ENCODE data around the gene JAZF1.

The JAZF1 gene

DNA sequence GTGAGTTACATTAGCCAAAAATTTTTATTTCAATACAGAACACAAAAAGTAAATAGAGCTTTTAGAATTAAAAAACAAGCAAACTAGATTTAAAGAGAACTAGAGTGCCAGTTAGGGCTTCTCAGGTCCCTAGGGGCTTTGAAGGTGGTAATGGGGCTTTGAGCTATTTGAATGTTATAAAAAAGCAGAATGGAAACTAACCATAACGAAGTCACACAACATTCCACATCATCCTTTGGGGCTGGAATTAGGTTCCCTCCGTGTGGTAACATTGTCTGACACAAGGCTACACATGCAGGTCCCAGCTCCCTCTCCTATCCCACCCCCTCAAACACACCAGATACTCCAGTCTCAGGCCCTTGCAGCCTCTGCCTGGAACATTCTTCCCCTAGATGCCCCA lies 15.3 kb downstream of the JAZF1 start:
- DNase-seq, result no peak

GRCh38 chr7:28163949-28164348 lies 16.6 kb downstream of the JAZF1 start:
- DNase-seq, result no peak

DNA sequence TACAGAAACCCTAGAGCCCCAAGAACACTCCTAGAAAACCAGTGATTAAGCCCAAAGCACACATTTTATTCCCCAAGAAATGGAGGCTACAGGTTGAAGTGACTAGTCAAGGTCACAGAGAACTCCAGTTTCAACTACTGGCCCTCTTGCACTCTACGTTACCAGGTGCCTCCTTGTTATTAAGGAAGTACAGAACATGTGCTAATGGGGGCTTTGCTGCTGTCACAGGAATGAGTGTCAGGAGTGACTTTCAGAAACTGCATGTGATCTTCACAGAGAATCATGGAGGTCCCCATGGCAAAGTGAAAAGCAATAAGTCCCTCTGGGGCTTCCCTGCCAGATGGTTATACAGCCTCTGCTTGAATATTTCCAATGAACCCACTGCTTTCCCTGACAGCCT lies 19.3 kb downstream of the JAZF1 start:
- DNase-seq, result no peak

- DNase-seq, result no peak
These were observed 20.0 kb downstream of the JAZF1 start for GRCh38 chr7:28160551-28160991.

DNA sequence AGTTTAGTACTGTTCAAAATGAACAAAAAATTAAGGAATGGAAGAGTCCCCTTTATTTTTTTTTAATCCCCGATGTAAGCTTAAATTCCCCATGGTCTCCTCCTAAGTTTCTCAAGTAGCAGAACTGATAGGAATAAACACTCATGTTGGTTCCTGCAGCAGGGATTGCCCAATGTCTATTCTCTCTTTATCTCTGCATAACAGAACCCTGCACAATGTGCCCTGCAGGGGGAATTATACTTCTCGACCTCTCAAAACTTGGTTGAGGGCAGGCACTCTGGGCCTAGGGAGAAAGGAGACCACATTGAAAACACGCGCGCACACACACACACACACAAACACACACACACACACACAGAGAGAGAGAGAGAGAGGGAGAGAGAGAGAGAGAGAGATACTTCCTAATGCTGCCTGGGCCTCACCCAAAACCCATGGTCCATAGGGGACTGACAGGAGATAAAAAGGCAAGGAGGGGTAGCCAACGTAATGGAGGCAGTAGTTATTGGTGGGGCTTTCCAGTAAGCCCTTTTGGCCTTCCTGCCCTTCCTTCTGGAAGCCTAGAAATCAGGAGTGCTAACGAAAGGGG lies 22.7 kb downstream of the JAZF1 start:
- DNase-seq, result peak in 2 of 4 experiments; percentile 17 to 43

DNA sequence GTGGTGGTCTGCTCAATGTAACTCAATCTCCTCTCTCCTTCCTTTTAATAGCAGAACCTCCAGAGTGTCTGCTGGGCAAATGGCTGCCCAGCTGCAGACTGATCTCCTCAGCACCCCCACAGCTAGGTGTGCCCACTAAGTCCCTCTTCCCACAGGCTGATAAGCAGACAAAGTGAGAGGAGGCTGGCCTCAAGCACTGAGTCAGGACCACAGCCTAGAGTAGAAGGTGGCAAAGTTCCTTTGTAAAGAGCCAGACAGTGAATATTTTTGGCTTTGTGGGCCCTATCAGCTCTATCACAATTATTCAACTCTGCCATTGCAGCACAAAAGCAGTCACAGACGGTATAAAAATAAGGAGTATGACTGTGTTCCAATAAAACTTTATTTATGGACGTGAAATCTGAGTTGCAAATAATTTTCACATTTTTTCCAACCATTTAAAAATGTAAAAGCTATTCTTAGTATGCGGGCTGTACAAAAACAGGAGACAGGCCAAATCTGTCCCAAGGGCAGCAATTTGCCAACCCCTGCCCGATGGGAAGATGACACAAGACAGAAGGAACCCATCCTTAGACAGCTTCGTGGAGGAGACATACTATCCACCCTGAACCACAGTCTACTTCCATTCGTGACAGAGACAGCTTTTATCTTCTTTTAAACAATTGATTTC lies 23.4 kb downstream of the JAZF1 start:
- no peak for DNase-seq

DNA sequence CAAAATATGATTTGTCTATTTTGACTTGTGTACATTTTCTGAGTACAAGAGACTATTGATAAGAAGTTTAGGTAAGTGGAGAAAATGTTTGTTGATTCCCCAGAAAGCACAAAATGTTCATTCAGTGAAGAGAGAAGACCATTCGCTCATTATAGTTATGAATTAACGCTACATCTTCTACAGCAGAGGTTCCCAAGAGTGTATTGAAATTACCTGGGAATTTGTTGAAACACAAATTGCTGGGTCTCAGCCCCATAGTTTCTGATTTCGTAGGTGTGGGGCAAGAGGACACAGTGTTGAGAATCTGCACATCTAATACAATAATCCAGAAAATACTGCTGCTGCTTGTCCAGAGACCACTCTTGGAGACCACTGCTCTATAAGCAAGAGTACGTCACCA lies 24.2 kb downstream of the JAZF1 start:
- DNase-seq, result no peak

GRCh38 chr7:28155964-28156363 lies 24.6 kb downstream of the JAZF1 start:
- DNase-seq, result no peak

GRCh38 chr7:28155019-28155660 lies 25.5 kb downstream of the JAZF1 start:
- peak; percentile 29 to 79 (median 58) for DNase-seq

DNA sequence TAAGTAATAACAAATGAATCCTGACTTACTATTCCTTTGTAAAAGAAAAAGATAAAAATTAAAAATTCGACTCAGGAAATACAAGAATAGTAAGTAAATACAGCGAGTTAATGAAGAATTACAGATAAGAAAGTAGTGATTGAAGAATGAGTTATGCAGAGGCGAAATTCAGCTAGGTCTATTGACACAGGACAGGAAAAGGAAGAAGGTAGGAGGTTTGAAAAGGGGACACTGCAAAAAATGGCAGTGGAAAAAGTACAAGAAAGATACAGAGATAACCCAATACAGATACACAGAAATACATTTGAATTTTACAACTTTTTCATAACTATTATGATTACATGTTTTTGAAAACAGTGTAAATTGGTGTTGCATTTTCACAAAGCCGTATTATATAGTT lies 28.0 kb downstream of the JAZF1 start:
- no peak for DNase-seq

DNA sequence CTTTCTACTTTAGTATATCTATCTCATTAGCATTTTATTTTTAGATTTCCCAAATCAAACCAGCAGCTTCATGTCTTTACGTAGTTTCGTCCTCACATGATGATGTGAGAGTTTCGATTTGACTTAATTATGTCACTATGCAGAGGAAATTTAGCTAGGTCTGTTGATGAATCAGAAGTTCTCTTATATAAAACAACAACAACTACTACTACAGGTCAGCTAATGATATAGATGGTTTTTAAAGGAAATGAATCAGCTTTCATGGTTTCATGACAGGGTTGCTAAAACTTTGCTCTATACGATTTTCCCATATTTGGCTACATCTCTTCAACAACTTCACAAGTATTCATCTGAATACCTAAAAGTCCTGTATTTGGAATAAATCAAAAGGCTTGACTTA lies 28.6 kb downstream of the JAZF1 start:
- DNase-seq, result peak in 3 of 4 experiments; percentile 3 to 70 (median 53)

DNA sequence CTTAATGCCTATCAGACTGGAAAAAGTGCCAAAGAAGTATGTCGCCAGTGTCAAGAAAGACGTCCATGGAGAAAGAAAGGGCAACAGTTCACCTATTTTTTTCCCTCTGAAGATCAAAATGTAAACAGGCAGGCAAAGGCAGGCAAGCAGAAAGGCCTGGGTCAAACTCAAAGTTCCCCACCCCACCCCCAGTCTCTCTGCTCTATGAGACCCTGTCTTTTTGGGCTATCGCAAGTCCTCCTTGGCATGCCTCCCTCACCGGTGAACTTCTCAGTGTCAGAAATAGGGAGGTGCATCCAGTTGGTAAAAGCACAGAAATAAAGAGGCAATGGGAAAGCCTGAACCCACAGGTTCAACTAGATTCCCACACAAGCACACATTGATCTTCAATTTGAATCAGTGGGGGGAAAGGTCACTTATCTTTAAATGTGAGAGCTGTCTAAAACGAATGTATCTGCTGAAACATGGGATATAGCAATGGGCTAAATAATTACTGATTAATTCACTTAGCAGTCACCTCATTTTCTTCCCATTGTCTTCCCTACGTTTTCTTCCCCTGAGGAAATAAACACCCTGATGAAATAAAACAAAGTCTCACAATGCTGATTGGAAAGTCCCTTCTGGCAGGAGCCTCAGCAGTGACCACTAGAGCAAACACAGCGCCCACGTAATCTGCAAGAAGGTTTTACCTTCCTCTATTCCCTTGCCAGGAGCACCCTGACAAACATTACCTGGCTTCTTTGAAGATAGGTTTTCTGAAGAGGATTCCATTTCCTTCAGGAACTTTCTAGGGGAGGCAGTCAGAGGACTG lies 31.1 kb downstream of the JAZF1 start:
- peak in 2 of 4 experiments; percentile 15 to 18 for DNase-seq

GRCh38 chr7:28145931-28146330 lies 34.7 kb downstream of the JAZF1 start:
- DNase-seq, result no peak

- DNase-seq, result no peak
These were observed 35.4 kb downstream of the JAZF1 start for GRCh38 chr7:28145090-28145626.

DNA sequence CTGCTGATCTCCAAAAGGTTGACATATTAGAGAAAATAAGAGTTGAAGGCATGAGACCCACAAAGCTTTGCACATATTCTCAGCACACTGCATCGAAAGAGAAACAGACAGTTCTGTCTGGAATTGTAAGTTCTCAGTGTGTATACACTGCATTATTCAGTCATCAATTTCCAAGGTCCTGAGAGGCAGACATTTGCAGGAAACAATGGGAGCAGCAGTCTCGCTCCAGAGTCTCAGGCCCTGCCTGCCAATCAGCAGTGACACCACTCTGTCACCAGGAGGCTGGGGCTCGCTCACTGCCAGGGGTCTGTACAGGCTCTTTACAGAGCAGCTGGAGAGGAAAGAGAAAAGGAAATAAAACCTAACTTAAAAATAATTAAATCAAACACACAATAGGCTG lies 36.3 kb downstream of the JAZF1 start:
- DNase-seq, result no peak

DNA sequence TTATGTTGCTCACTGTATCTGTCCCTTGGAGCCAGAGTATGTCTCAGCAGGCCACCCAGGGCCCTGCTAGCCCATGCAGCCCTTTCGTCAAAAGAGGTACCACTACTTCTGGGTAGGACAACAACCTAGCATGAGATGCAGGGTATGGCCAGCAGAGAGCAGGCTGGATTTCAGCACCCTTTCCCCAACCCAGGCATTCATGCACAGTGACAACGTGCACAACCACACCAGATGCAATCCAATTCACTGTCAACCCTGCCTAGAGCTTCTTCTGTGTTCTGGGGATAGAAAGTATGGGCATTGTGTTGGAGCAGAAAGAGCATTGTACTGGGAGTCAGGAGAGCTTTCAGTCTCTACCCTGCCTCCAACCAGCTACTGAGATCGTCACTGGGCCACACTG lies 37.9 kb downstream of the JAZF1 start:
- no peak for DNase-seq

- peak in 1 of 4 experiments; percentile 25 for DNase-seq
These were observed 39.6 kb downstream of the JAZF1 start for GRCh38 chr7:28140979-28141378.

DNA sequence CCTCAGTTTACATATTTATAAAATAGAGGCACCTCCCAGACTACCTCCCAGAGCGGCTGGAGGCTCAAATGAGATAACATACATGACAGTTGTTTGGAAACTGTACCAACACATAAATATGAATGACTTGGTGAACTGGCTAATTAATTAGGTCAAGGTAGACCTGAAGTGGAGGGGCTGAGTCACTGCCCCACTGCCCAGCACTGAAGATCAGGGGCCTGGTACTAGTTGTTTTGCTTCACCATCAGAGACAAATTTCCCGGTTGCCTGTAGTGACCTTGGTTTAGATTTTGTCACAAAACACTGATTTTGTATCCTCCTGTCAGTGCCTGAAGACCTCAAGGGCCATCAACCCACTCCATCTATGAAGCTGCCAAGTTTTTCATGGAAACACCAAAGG lies 41.8 kb downstream of the JAZF1 start:
- DNase-seq, result no peak

DNA sequence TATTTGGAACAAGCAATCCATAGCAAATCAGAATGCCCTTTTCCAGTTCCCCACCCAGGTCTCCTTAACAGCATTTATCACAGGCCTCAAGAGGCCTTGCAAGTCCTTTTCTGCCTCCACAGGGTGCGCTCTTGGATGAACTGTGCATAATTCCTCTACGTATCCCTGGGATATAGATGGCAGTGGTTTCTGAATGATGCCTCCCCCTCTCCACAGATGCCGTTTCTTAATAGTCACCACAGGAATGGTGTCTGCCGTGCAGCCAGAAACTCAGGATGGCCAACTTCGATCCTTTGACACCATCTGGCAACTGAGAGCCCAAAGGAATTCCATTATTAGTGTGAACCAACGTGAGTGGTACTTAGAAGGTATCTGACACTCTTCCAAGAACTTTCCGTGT lies 43.1 kb downstream of the JAZF1 start:
- DNase-seq, result no peak

- no peak for DNase-seq
These were observed 43.7 kb downstream of the JAZF1 start for GRCh38 chr7:28136885-28137284.

GRCh38 chr7:28136420-28136819 lies 44.2 kb downstream of the JAZF1 start:
- DNase-seq, result no peak

GRCh38 chr7:28135760-28136159 lies 44.8 kb downstream of the JAZF1 start:
- DNase-seq, result no peak

GRCh38 chr7:28135315-28135714 lies 45.3 kb downstream of the JAZF1 start:
- no peak for DNase-seq

All from suppressor macrophage (primary cell).